Dedifferentiated amniotic fluid mesenchymal stem cell (primary cell): Measurements from ENCODE around the gene ATE1.
"Not testable (repeated sequence)": the region's sequence is repeated elsewhere in the genome, so short reads cannot be mapped to it uniquely, and the experiment has no call there.

Experiments used
- DNase-seq: peaks from one replicate; pipeline ENCODE4 v3.0.0-alpha.2; 2016; ENCODE audit errors: extremely low spot score

The ATE1 gene

GRCh38 chr10:121832647-121833046 lies 95.2 kb downstream of the ATE1 start:
- no peak for DNase-seq

DNA sequence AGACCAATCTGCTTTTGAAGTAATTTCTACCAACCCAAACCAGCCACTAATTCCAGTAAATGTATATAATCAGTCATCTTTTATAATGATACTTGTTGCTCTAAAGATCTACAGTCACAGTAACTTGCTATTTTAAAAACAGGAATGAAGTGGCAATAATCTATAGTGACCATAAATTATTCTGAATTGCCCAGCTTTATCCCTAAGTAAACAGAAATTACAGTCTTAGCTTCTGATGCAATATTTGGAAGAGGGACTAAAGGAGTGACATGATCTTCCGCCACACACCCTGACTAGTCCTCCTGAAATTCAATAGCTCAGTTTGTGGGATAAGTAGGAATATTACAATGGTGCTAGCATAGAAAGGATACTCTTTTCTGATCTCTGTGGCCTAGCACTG lies 96.1 kb downstream of the ATE1 start:
- DNase-seq: peak; percentile 40

DNA sequence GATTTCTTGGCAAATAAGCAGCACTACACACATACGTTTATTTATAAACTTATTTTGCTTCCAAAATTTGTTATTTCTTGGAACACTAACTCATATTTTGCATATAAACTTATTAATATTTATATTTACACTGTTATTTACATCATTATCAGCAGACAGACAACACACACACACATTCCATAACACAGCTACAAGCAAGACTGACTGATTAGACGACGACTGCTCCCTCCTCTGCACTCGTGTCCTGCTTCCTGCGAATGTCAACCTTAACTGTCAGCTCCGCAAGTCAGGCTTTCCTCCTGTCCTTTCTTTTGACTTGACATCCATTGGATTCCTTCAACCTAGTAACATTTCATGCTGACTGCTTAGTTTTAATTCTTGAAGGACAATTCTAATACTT lies 96.6 kb downstream of the ATE1 start:
- DNase-seq: no peak

GRCh38 chr10:121830101-121830500 lies 97.7 kb downstream of the ATE1 start:
- DNase-seq: no peak

GRCh38 chr10:121828045-121828444 lies 99.8 kb downstream of the ATE1 start:
- DNase-seq: no peak

DNA sequence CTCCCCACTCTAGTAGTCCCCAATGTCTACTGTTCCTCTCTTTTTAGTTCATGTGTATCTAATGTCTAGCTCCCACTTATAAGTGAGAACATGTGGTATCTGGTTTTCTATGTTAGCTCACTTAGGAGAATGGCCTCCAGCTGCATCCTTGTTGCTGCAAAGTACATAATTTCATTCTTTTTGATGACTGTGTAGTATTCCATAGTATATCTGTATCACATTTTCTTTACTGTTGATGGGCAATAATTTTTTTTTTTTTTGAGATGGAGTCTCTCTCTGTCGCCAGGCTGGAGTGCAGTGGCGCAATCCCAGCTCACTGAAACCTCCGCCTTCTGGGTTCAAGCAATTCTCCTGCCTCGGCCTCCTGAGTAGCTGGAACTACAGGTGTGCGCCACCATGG lies 101.1 kb downstream of the ATE1 start:
- DNase-seq: not testable (repeated sequence)

GRCh38 chr10:121823993-121824463 lies 103.8 kb downstream of the ATE1 start:
- peak; percentile 29 for DNase-seq

- no peak for DNase-seq
Measured at GRCh38 chr10:121822724-121823123, 105.1 kb downstream of the ATE1 start.

DNA sequence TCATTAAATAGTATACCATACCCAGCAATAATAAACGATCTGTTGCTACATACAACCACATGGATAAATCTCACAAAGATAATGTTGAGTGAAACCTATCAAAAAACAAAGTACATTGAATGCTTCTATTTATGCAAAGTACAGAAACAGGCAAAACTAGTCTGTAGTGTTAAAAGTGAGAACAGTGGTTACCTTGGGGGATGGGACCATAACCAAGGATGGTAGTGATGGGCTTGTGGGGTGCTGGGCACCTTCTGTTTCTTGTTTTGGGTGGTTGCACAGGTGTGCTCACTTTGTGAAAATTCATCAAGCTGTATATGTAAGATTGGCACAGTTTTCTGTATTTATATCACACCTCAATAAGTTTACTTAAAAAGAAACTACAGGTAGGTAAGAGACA lies 105.7 kb downstream of the ATE1 start:
- no peak for DNase-seq

DNA sequence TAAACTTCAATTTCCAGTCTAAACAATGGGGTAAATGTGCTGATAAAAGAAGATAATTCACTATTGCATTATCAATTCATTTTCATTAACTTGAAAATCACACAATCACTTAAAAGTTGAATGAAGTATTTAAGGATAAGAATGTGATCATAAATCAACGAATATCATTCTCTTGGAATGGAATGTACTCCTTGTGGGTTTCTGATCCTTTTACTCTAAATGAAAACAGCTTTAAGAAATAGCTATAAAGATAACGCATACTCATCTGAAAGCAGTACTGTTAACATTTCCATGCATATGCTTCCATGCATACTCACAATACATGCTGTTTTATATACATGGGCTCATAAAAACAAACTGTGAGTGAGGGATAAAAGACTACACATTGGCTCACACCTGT lies 108.8 kb downstream of the ATE1 start:
- no peak for DNase-seq

- DNase-seq: no peak
Measured at GRCh38 chr10:121818599-121818998, 109.2 kb downstream of the ATE1 start.

- no peak for DNase-seq
Measured at GRCh38 chr10:121816197-121816596, 111.6 kb downstream of the ATE1 start.

- DNase-seq: no peak
Measured at GRCh38 chr10:121813857-121814256, 114.0 kb downstream of the ATE1 start.

GRCh38 chr10:121813211-121813815 lies 114.5 kb downstream of the ATE1 start:
- no peak for DNase-seq

DNA sequence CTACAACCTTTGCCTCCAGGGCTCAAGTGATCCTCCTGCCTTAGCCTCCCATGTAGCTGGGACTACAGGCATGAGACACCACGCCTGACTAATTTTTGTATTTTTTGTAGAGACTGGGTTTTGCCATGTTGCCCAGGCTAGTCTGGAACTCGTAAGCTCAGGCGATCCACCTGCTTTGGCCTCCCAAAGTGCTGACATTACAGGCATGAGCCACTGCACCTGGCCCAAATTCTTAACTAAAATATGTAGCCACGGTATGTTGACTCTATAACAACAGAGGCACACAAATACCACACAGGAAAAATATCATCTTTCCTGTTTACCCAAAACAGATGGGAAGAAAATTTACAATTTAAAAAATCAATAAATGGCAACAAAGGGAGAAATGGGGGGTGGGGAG lies 115.8 kb downstream of the ATE1 start:
- no peak for DNase-seq

DNA sequence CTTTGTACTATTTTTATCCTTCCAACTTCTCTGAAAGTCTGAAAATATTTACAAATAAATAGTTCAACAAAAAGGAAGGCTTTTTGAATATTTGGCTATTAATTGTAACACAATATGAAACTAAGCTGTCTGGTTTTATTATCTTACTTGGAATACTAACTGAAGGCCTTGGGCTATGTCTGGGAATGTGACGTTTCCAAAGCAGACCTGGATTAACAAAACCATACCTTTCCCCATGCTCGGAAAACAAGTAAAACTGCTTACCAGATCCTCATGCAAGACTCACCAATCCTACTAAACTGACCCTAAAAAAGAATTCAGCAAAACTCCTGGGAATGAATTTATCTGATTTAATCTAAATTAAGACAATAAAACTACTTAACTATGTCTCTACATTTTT lies 116.4 kb downstream of the ATE1 start:
- no peak for DNase-seq

- no peak for DNase-seq
Measured at GRCh38 chr10:121808835-121809234, 119.0 kb downstream of the ATE1 start.

DNA sequence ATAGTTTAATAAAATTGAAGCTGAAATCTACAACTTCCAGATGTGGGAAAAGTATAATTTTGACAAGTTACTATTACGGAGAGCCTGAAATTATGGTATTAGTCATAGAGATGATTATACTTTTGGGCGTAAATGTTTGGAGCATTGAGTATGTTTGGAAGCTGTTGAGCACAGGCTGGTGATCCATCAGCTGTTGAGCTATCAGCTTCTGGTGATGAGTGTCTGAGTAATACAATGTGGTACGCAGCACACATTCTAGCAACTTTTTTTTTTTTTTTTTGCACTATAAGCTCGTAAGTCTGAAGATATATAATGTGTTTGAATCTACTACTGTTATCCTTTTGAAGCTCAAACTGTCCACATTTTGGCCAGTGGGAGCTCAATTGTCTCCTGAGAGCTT lies 123.4 kb downstream of the ATE1 start:
- no peak for DNase-seq

DNA sequence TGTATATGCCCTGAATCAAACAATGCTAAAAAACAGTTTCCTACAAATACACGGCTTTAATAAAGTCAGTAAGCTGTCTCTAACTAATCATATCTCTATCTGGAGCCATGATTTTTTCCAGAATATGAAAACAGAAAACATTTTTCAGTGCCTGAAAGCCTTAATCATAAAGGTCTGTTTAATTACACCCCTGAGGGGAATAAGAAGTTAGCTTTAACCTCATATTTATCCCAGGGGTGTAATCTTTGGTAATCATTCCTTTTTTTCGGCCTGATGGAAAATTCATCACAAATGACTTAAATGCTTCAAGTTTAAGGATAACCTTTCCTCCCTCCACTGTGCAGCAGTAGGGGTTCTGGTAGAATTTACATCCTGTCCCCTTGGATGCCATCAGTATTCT lies 124.2 kb downstream of the ATE1 start:
- no peak for DNase-seq

GRCh38 chr10:121800831-121801230 lies 127.0 kb downstream of the ATE1 start:
- no peak for DNase-seq

- peak; percentile 58 for DNase-seq
Measured at GRCh38 chr10:121800146-121800545, 127.7 kb downstream of the ATE1 start.

GRCh38 chr10:121797490-121797889 lies 130.3 kb downstream of the ATE1 start:
- no peak for DNase-seq

- DNase-seq: no peak
Measured at GRCh38 chr10:121796342-121796741, 131.5 kb downstream of the ATE1 start.

DNA sequence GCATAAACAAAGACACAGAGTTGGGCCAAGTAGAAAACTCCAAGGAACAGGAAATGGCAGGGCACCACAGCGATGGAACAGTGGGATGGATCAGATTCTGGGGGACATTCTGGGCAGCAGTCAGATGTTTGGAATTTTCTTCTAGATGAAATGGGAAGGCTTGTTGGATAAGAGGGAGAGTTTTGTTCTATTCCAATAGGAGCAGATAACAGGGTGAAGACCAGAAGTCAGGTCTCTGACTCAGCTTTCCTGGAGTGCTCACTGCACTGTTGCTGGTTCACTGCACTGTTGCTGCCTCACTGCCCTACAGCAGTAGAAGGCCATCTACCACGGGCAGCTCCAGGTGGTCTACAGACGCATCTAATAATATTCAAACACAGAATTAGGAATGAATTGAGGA lies 135.6 kb downstream of the ATE1 start:
- no peak for DNase-seq
